Common myeloid progenitor, CD34-positive (primary cell): ENCODE results near the gene STPG2.

ENCODE experiments used
- CTCF ChIA-PET: fragments of 350-600 bp; sonication (Branson Sonifier 250); formaldehyde crosslinking; loops from one replicate; lab custom pipeline; 2021; ENCODE audit warnings: antibody characterized with exemption; lab: Charles Lee
- POLR2A ChIA-PET: fragments of 350-600 bp; sonication (Branson Sonifier 250); formaldehyde crosslinking; loops from one replicate; lab custom pipeline; 2021; ENCODE audit warnings: antibody characterized with exemption; lab: Charles Lee
- DNase-seq, 3 donors: peaks; one replicate each; pipeline versions ENCODE4 v3.0.0 to v3.0.0-alpha.2; 2013
- H3K27ac ChIP-seq, 2 experiments: 1 replicate in 1 of 2; 2 replicates in 1 of 2; pipeline ENCODE4 v1.7.0; 2013; ENCODE audit warnings: inconsistent platforms in 2 of 2, low read length in 2 of 2, mild to moderate bottlenecking in 2 of 2, low read depth in 1 of 2, moderate library complexity in 1 of 2; ENCODE audit not compliant: severe bottlenecking in 2 of 2, insufficient read depth in 1 of 2, poor library complexity in 1 of 2
- H3K27me3 ChIP-seq, 5 experiments: replicated peaks in 2 of 5; 1 replicate in 3 of 5; 2 replicates in 2 of 5; pipeline versions ENCODE4 v1.6.1 to v1.7.0; 2013; ENCODE audit warnings: low read length in 4 of 5, mild to moderate bottlenecking in 2 of 5, moderate library complexity in 2 of 5, inconsistent platforms in 1 of 5; ENCODE audit not compliant: insufficient read depth in 5 of 5, control insufficient read depth in 4 of 5
- H3K36me3 ChIP-seq, 4 experiments: 1 replicate in 2 of 4; 2 replicates in 2 of 4; pipeline versions ENCODE4 v1.6.1 to v1.7.0; 2013; ENCODE audit warnings: low read length in 3 of 4, control low read depth in 1 of 4, mild to moderate bottlenecking in 1 of 4; ENCODE audit not compliant: control insufficient read depth in 4 of 4, insufficient read depth in 4 of 4
- H3K4me1 ChIP-seq, 4 experiments: 1 replicate in 3 of 4; 2 replicates in 1 of 4; pipeline versions ENCODE4 v1.6.1 to v1.7.1; 2013; ENCODE audit warnings: low read length in 3 of 4, mild to moderate bottlenecking in 3 of 4, control low read depth in 1 of 4, inconsistent platforms in 1 of 4, moderate library complexity in 1 of 4; ENCODE audit not compliant: control insufficient read depth in 4 of 4, insufficient read depth in 4 of 4; ENCODE audit errors: control extremely low read depth in 1 of 4
- H3K4me3 ChIP-seq, 7 experiments: 1 replicate in 4 of 7; 2 replicates in 3 of 7; pipeline versions ENCODE4 v1.5.1 to v1.7.0; 2013; ENCODE audit warnings: mild to moderate bottlenecking in 7 of 7, low read length in 6 of 7, moderate library complexity in 6 of 7, inconsistent platforms in 2 of 7, low read depth in 2 of 7, control low read depth in 1 of 7; ENCODE audit not compliant: insufficient read depth in 4 of 7, control insufficient read depth in 1 of 7; ENCODE audit errors: extremely low read depth in 1 of 7
- H3K9me3 ChIP-seq, 5 experiments: 1 replicate in 4 of 5; 2 replicates in 1 of 5; pipeline versions ENCODE4 v1.6.1 to v1.7.1; 2013; ENCODE audit warnings: low read length in 4 of 5, mild to moderate bottlenecking in 2 of 5, inconsistent platforms in 1 of 5, low read depth in 1 of 5, moderate library complexity in 1 of 5; ENCODE audit not compliant: control insufficient read depth in 4 of 5, insufficient read depth in 2 of 5; ENCODE audit errors: control extremely low read depth in 1 of 5
- WGBS: methylation state at CpG from one replicate; pipeline ENCODE4 v1.1.5; 2013; ENCODE audit not compliant: insufficient coverage; 5-methylcytosine and 5-hydroxymethylcytosine counted together

STPG2 gene

DNA sequence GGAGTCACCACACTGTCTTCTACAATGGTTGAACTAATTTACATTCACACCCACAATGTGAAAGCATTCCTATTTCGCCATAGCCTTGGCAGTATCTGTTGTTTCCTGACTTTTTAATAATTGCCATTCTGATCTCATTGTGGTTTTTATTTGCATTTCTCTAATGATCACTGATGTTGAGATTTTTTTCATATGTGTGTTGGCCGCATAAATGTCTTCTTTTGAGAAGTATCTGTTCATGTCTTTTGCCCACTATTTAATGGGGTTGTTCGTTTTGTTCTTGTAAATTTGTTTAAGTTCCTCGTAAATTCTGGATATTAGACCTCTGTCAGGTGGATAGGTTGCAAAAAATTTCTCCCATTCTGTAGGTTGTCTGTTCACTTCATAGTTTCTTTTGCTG lies 519.1 kb downstream of the STPG2 start:
- Histone ChIP-seq H3K27me3 (no peaks in the 10 kb centered on the region), H3K9me3 (no peaks in the 10 kb centered on the region), H3K36me3 (no peaks in the 10 kb centered on the region), H3K27ac (no peak overlapping the region), H3K4me3 (no peak overlapping the region), H3K4me1 (no peaks in the 10 kb centered on the region)
- ChIA-PET CTCF (no interaction called here), POLR2A (no interaction called here)
- 80% methylated on average over 1 of the region's 4 CpGs for whole genome bisulfite sequencing
- no peak for DNase-seq

DNA sequence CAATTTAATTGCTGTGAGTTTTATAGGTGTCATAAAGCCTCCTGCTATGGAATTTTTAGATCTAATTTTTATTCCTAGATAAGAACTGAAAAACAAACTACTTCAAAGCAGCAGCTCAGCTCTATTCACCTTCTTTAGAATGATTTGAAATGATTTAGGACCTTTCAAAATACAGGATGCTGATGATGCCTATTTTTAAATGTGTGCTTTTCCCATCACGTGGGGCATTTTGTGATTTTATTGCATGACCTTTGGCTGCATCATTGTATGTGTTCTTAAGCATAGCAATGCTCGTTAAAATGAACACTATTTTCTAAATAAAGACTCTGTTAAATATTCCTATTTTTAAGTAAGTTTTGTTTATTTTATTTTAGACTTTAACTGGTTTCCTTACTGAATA lies 537.3 kb downstream of the STPG2 start:
- Histone ChIP-seq H3K27ac (no peak overlapping the region), H3K4me3 (no peak overlapping the region), H3K9me3 (no peaks in the 10 kb centered on the region), H3K36me3 (no peaks in the 10 kb centered on the region), H3K4me1 (no peaks in the 10 kb centered on the region), H3K27me3 (no peaks in the 10 kb centered on the region)
- CTCF ChIA-PET = no interaction called here
- DNase-seq = peak in 1 of 3 donors; percentile 12
- POLR2A ChIA-PET = no interaction called here
- no CpG with 5 or more reads among the region's 2 CpGs for WGBS

DNA sequence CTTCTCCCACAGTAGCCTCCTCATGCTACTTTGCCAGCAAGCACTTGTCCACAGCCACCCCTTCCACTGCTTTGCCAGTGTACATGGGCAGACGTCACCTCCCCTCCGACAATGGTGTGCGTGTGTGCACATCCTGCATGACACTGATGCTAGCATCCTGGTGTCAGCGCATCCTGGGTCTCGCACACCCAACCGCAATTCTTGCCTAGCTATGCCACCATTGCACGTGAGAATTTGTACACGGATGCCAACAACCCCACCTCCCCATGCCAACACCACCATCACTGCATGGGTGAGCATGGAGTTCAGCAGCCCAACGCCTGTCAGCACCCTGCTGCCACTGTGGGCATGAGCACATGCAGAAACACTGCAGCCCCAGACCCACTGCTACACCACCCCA lies 550.0 kb downstream of the STPG2 start:
- no peak for DNase-seq
- CTCF ChIA-PET = no interaction called here
- POLR2A ChIA-PET = no interaction called here
- no peak overlapping the region for H3K27ac ChIP-seq
- no peaks in the 10 kb centered on the region for H3K36me3 ChIP-seq
- no peaks in the 10 kb centered on the region for H3K4me1 ChIP-seq
- no peak overlapping the region for H3K4me3 ChIP-seq
- H3K27me3 ChIP-seq = no peaks in the 10 kb centered on the region
- H3K9me3 ChIP-seq = peaks cover 0 to 3% (median 0%) of the 10 kb centered on the region in 5 experiments
- 99% methylated on average over 8 of the region's 9 CpGs for WGBS

DNA sequence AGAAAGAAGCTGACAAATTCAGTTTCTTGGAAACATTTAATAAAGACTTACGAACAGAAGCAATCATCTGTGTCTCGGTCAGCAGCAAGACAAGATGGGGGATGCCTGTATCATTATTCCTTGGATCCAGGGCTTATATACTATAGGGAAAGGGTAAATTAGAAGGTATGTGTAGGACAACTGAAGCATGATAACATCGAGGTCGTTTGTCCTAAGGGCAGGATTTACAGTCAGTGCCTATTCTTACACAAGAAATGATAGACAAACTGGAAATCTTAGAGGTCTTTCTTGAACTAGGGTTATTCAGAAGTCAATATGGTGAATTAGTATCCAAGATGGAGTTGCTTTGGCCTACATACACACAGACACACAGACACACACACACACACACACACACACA lies 553.0 kb downstream of the STPG2 start:
- no peaks in the 10 kb centered on the region for H3K4me1 ChIP-seq
- H3K27ac ChIP-seq = no peak overlapping the region
- no peak for DNase-seq
- H3K9me3 ChIP-seq = peaks cover 0 to 3% (median 0%) of the 10 kb centered on the region in 5 experiments
- no peaks in the 10 kb centered on the region for H3K27me3 ChIP-seq
- no peaks in the 10 kb centered on the region for H3K36me3 ChIP-seq
- WGBS = no CpG with 5 or more reads among the region's 4 CpGs
- CTCF ChIA-PET = no interaction called here
- no peak overlapping the region for H3K4me3 ChIP-seq
- POLR2A ChIA-PET = no interaction called here

DNA sequence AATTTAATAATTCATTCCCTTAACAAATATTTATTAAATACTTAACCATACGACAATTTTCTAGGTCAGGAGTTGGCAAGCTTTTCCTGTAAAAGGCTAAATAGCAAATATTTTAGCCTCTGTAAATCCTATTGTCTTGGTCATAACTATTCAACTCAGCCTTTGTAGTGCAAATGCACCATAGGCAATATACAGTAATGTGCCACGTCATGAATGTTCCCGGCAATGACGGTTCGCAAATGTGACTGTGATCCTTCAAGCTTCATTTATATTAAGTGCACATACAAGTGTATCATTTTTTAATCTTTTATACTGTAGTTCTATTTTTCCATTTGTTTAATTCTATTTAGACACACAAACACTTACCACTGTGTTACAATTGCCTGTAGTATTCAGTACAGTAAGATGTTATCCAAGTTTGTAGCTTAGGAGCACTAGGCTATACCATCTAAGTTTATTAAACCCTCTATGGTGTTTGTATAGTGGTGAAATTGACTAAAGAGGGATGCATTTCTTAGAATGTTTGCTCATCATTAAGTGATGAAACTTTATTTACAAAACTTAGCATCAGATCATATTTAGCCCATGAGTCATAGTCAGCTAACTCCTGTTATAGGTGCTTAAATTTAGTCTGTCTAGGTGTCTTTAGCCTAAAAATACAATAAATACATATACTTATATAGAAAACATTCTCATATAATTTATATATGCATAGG lies 553.6 kb downstream of the STPG2 start:
- no peak for DNase-seq
- Histone ChIP-seq H3K27me3 (no peaks in the 10 kb centered on the region), H3K4me3 (no peak overlapping the region), H3K4me1 (no peaks in the 10 kb centered on the region), H3K9me3 (peaks cover 0 to 3% (median 0%) of the 10 kb centered on the region in 5 experiments), H3K27ac (no peak overlapping the region), H3K36me3 (no peaks in the 10 kb centered on the region)
- 100% methylated on average over 1 of the region's 5 CpGs for WGBS
- ChIA-PET CTCF (no interaction called here), POLR2A (no interaction called here)

DNA sequence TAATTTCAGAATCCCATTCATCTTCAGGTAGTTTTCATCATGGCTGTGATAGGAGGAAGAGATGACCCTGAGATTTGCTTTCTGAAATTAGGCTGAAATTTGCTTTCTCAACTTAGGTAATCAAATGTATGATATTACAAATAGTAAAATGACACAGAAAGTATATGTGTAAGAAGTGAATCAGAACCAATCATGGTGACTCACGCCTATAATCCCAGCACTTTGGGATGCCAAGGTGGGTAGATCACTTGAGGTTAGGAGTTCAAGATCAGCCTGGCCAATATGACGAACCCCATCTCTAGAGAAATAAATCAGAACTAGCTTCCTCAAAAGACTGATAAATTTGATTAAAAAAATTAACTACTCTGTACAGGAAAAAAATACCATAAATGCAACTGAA lies 555.4 kb downstream of the STPG2 start:
- Histone ChIP-seq H3K36me3 (no peaks in the 10 kb centered on the region), H3K27me3 (no peaks in the 10 kb centered on the region), H3K4me3 (no peak overlapping the region), H3K4me1 (no peaks in the 10 kb centered on the region), H3K27ac (no peak overlapping the region), H3K9me3 (no peaks in the 10 kb centered on the region)
- DNase-seq = no peak
- WGBS = no CpG with 5 or more reads among the region's 2 CpGs
- CTCF ChIA-PET = no interaction called here
- POLR2A ChIA-PET = no interaction called here

DNA sequence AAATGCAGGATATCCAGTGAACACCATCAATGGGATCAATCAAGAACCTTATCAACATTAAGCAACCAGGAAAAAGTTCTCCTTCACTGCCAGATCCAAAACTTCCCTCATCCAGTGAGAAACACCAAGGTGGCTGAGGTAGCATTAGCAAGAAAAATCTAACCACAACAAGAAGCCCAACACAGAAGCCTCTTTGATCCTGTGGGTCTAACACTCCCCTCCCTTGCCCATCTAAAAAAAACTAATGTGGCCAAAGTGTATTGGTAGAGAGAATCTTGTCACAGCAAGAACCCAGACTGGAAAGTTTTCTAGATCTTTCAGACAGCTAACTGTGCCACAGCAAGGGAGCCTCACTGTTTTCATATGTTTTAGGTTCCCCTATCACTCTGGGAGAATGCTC lies 558.0 kb downstream of the STPG2 start:
- Histone ChIP-seq H3K4me1 (no peaks in the 10 kb centered on the region), H3K9me3 (no peaks in the 10 kb centered on the region), H3K36me3 (no peaks in the 10 kb centered on the region), H3K27me3 (no peaks in the 10 kb centered on the region), H3K27ac (no peak overlapping the region), H3K4me3 (no peak overlapping the region)
- no peak for DNase-seq
- CTCF ChIA-PET = no interaction called here
- POLR2A ChIA-PET = no interaction called here
